ENCODE results near the gene KCNK13.

DNA sequence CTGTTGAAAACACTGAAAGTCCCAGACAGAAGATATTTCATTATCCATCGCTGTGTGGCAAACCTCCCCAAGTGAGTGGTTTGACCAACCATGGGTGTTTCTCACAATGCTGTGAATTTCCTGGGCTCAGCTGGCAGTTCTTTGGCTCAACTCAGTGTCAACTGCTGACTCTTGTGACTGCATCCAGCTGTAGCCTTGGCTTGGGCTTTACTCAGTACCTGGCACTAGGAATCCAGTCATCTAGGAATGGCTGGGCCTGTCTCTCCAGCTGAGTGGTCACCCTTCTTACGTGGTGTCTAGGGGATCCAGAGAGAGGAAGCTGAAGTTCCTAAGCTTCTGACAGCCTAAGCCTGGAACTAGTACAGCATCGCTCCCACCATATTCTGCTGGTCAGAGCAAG is 113.8 kb downstream of the KCNK13 start:
- TF ChIP-seq ZNF384 (IDR thresholded peaks at IDR 0.05) = no peak
- no peak for TF ChIP-seq NFRKB (IDR thresholded peaks at IDR 0.05)
- no peak for TF ChIP-seq FOXM1 (IDR thresholded peaks at IDR 0.05; ENCODE audit: borderline replicate concordance)
- no peak for TF ChIP-seq SP1 (IDR thresholded peaks at IDR 0.05)
- TF ChIP-seq ELF4 (IDR thresholded peaks at IDR 0.05) = no peak
- TF ChIP-seq CTBP1 (IDR thresholded peaks at IDR 0.05; ENCODE audit: borderline replicate concordance) = no peak
- no peak for TF ChIP-seq LEF1 (IDR thresholded peaks at IDR 0.05; ENCODE audit: borderline replicate concordance)

All from HEK293T (cell line).